Glutamatergic neuron (in vitro differentiated cells): ENCODE results near the gene LGR4. TPM values are rescaled to one million over a fixed set of nuclear protein-coding genes. Genes with fewer than 3 reads are reported as not detected.

Experiments
- DNase-seq: peaks from one replicate; pipeline ENCODE4 v3.0.0; 2022
- H3K27ac Mint-ChIP-seq: one replicate; pipeline ENCODE4 v1.8.0; 2020; ENCODE audit warnings: mild to moderate bottlenecking, mixed read lengths, inconsistent platforms; ENCODE audit not compliant: unreplicated experiment
- H3K27me3 Mint-ChIP-seq: one replicate; pipeline ENCODE4 v1.8.0; 2020; ENCODE audit warnings: mild to moderate bottlenecking, moderate library complexity, mixed read lengths, inconsistent platforms; ENCODE audit not compliant: unreplicated experiment
- H3K36me3 Mint-ChIP-seq: one replicate; pipeline ENCODE4 v1.8.0; 2020; ENCODE audit warnings: mild to moderate bottlenecking, mixed read lengths, inconsistent platforms; ENCODE audit not compliant: unreplicated experiment
- H3K4me1 Mint-ChIP-seq: one replicate; pipeline ENCODE4 v1.8.0; 2020; ENCODE audit warnings: mild to moderate bottlenecking, low read depth, mixed read lengths, inconsistent platforms; ENCODE audit not compliant: unreplicated experiment
- H3K4me3 Mint-ChIP-seq: one replicate; pipeline ENCODE4 v1.8.0; 2020; ENCODE audit warnings: mild to moderate bottlenecking, mixed read lengths, inconsistent platforms; ENCODE audit not compliant: unreplicated experiment
- H3K9me3 Mint-ChIP-seq: one replicate; pipeline ENCODE4 v1.8.0; 2020; ENCODE audit warnings: mild to moderate bottlenecking, moderate library complexity, mixed read lengths, inconsistent platforms; ENCODE audit not compliant: unreplicated experiment
- CTCF ChIP-seq: fragments of 200-600 bp; sonication (generic); IDR thresholded peaks from one replicate; pipeline ENCODE4 v1.5.0; 2021; ENCODE audit not compliant: partially characterized antibody, unreplicated experiment
- total RNA-seq: library from RNA; stranded (reverse); fragmentation: NEBNext Ultra II Directional; extraction: Animal tissue kit (Norgen Biotek cat#: 25700); gene quantifications from one replicate; pipeline ENCODE4 v1.2.1, GENCODE V29; 2021; ENCODE audit not compliant: unreplicated experiment

The LGR4 gene
- total RNA-seq, 1 donor from 2014 or later = 87.1 TPM

- TF ChIP-seq CTCF = no peak
- Mint-ChIP-seq H3K36me3 (no peaks in the 10 kb centered on the region), H3K4me1 (peaks cover 64% of the 10 kb centered on the region), H3K4me3 (peak overlapping the region; percentile 60), H3K27ac (peak overlapping the region; percentile 95), H3K9me3 (peaks cover 14% of the 10 kb centered on the region), H3K27me3 (peaks cover 12% of the 10 kb centered on the region)
- no peak for DNase-seq
Observed at GRCh38 chr11:27396259-27396839, 76.2 kb downstream of the LGR4 start.

GRCh38 chr11:27395556-27396258, 76.9 kb downstream of the LGR4 start:
- TF ChIP-seq CTCF = no peak
- DNase-seq = no peak
- Mint-ChIP-seq H3K4me3 (peak overlapping the region; percentile 60), H3K27ac (peak overlapping the region; percentile 70), H3K27me3 (peaks cover 12% of the 10 kb centered on the region), H3K36me3 (no peaks in the 10 kb centered on the region), H3K4me1 (peaks cover 69% of the 10 kb centered on the region), H3K9me3 (peaks cover 14% of the 10 kb centered on the region)

- Mint-ChIP-seq H3K4me1 (peaks cover 73% of the 10 kb centered on the region), H3K9me3 (peaks cover 13% of the 10 kb centered on the region), H3K27me3 (peaks cover 12% of the 10 kb centered on the region), H3K4me3 (peak overlapping the region; percentile 60), H3K36me3 (no peaks in the 10 kb centered on the region), H3K27ac (peak overlapping the region; percentile 85)
- DNase-seq = no peak
- no peak for TF ChIP-seq CTCF
Observed at GRCh38 chr11:27394781-27395228, 77.8 kb downstream of the LGR4 start.

DNA sequence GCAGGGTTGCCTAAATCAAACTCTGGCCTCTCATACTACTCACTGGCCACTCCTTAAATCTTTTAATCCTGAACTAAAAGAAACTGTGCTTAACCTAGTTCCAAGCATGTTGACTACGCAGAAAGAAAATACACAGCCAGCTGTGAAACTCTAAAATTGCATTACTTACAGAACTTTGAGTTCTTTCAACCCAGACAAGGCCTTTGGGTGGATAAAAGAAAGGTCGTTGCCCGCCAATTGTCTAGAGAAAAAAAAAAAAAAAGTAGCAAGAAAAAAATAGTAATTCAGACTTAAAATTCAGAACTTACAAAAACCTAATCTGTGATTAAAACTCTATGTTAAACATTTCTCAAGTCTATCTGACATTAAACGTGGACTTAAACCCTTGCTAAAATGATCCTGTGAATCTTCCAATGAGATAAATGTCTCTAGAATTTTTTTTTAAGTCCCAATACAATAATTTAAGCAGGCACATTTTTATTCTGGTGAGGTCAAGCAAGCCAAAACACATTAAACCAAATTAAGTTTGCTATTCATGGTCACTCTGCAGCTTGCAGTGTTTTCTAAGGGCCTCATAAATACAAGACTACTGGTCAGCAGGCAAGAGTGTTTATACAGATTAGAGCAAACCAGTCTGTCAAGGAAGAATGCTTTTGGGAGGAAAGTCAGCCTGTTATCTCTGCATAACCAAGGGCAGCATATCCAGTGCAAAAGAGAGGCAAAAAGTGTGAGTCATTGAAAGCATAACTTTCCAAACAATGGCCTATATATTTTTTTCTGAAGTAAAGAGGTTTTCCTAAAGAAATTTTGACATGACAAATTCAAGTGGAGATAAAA, 80.1 kb downstream of the LGR4 start:
- Mint-ChIP-seq H3K4me3 (peak overlapping the region; percentile 46), H3K36me3 (no peaks in the 10 kb centered on the region), H3K4me1 (peaks cover 74% of the 10 kb centered on the region), H3K9me3 (peaks cover 3% of the 10 kb centered on the region), H3K27ac (peak overlapping the region; percentile 75), H3K27me3 (peaks cover 4% of the 10 kb centered on the region)
- TF ChIP-seq CTCF = no peak
- DNase-seq = no peak
